ENCODE results near the gene CLEC7A. TPM values are rescaled to one million over a fixed set of nuclear protein-coding genes. Genes with fewer than 3 reads are reported as not detected.

The CLEC7A gene
- total and polyA plus RNA-seq, 4 donors, result 16.8 to 50.8 (median 31.9) TPM

GRCh38 chr12:10170216-10170615, 40.2 kb upstream of the CLEC7A start:
- no peaks in the 10 kb centered on the region for H3K36me3 ChIP-seq (ENCODE audit: control insufficient read depth in 4 of 4, insufficient read depth in 4 of 4, low read length in 4 of 4)
- DNase-seq, result no peak
- 79 to 81% methylated on average over 5 of the region's 5 CpGs for WGBS, 2 donors

GRCh38 chr12:10169104-10169503, 39.1 kb upstream of the CLEC7A start:
- Histone ChIP-seq H3K36me3 (ENCODE audit: control insufficient read depth in 4 of 4, insufficient read depth in 4 of 4, low read length in 4 of 4) (no peaks in the 10 kb centered on the region), H3K27me3 (ENCODE audit: control insufficient read depth in 3 of 3, insufficient read depth in 3 of 3, low read length in 2 of 3) (no peaks in the 10 kb centered on the region), H3K9ac (ENCODE audit: insufficient read depth in 1 of 2, low read length in 2 of 2) (no peak overlapping the region), H3K4me3 (no peak overlapping the region), H3K9me3 (ENCODE audit: control insufficient read depth in 4 of 4, insufficient read depth in 3 of 4, low read length in 3 of 4) (no peaks in the 10 kb centered on the region), H3K27ac (ENCODE audit: low read depth in 1 of 2, low read length in 1 of 2) (no peak overlapping the region), H3K4me1 (ENCODE audit: control insufficient read depth in 5 of 5, insufficient read depth in 5 of 5, low read length in 5 of 5) (peaks cover 0 to 4% (median 0%) of the 10 kb centered on the region in 5 donors)
- DNase-seq (peak in 1 of 3 donors; percentile 27), ATAC-seq (ENCODE audit: insufficient read depth, low FRiP score) (no peak)
- WGBS, 2 donors, result 74 to 76% methylated on average over 3 of the region's 3 CpGs
- no peak for TF ChIP-seq CTCF (IDR thresholded peaks at IDR 0.05; ENCODE audit: control extremely low read depth, extremely low read depth)

More at GRCh38 chr12:10170216-10170615, 40.2 kb upstream of the CLEC7A start:
- Histone ChIP-seq H3K4me3 (no peak overlapping the region), H3K9ac (ENCODE audit: insufficient read depth in 1 of 2, low read length in 2 of 2) (no peak overlapping the region), H3K27ac (ENCODE audit: low read depth in 1 of 2, low read length in 1 of 2) (no peak overlapping the region), H3K27me3 (ENCODE audit: control insufficient read depth in 3 of 3, insufficient read depth in 3 of 3, low read length in 2 of 3) (no peaks in the 10 kb centered on the region), H3K4me1 (ENCODE audit: control insufficient read depth in 5 of 5, insufficient read depth in 5 of 5, low read length in 5 of 5) (peaks cover 0 to 4% (median 0%) of the 10 kb centered on the region in 5 donors), H3K9me3 (ENCODE audit: control insufficient read depth in 4 of 4, insufficient read depth in 3 of 4, low read length in 3 of 4) (no peaks in the 10 kb centered on the region)
- no peak for ATAC-seq (ENCODE audit: insufficient read depth, low FRiP score)
- TF ChIP-seq CTCF (IDR thresholded peaks at IDR 0.05; ENCODE audit: control extremely low read depth, extremely low read depth), result no peak

- ATAC-seq (ENCODE audit: insufficient read depth, low FRiP score), result peak; percentile 51
- no peaks in the 10 kb centered on the region for H3K36me3 ChIP-seq (ENCODE audit: control insufficient read depth in 4 of 4, insufficient read depth in 4 of 4, low read length in 4 of 4)
Measured at GRCh38 chr12:10167599-10167998, 37.6 kb upstream of the CLEC7A start.

More at GRCh38 chr12:10167599-10167998, 37.6 kb upstream of the CLEC7A start:
- Histone ChIP-seq H3K9me3 (ENCODE audit: control insufficient read depth in 4 of 4, insufficient read depth in 3 of 4, low read length in 3 of 4) (no peaks in the 10 kb centered on the region), H3K4me1 (ENCODE audit: control insufficient read depth in 5 of 5, insufficient read depth in 5 of 5, low read length in 5 of 5) (peaks cover 0 to 4% (median 0%) of the 10 kb centered on the region in 5 donors), H3K9ac (ENCODE audit: insufficient read depth in 1 of 2, low read length in 2 of 2) (no peak overlapping the region), H3K27me3 (ENCODE audit: control insufficient read depth in 3 of 3, insufficient read depth in 3 of 3, low read length in 2 of 3) (no peaks in the 10 kb centered on the region), H3K27ac (ENCODE audit: low read depth in 1 of 2, low read length in 1 of 2) (no peak overlapping the region), H3K4me3 (no peak overlapping the region)
- no peak for TF ChIP-seq CTCF (IDR thresholded peaks at IDR 0.05; ENCODE audit: control extremely low read depth, extremely low read depth)
- peak in 2 of 3 donors; percentile 27 to 28 for DNase-seq
- 21 to 34% methylated on average over 5 of the region's 5 CpGs for WGBS, 2 donors
